Adrenal gland (tissue), 5 donors: ENCODE results near the gene NAA10.

Source experiments
- POLR2A ChIP-seq, 2 donors: fragments of 450-650 bp; IDR thresholded peaks; one replicate each; pipeline ENCODE4 v1.6.1; 2017; ENCODE audit warnings: antibody characterized with exemption in 2 of 2, mild to moderate bottlenecking in 2 of 2, moderate library complexity in 1 of 2
- TF ChIP-seq, protein P1 (sequence below), 6 experiments: fragments of 450-650 bp in 4 of 6; fragments of 200-600 bp in 2 of 6; sonication (generic) in 1 of 6; IDR thresholded peaks; 1 replicate in 5 of 6; 2 replicates in 1 of 6; pipeline versions ENCODE4 v1.5.1 to v1.8.0; 2016 to 2021; ENCODE audit warnings: antibody characterized with exemption in 6 of 6, mild to moderate bottlenecking in 2 of 6, moderate library complexity in 1 of 6
- donor health status: DM: no; HTN: no; CAD: no.

DNA sequence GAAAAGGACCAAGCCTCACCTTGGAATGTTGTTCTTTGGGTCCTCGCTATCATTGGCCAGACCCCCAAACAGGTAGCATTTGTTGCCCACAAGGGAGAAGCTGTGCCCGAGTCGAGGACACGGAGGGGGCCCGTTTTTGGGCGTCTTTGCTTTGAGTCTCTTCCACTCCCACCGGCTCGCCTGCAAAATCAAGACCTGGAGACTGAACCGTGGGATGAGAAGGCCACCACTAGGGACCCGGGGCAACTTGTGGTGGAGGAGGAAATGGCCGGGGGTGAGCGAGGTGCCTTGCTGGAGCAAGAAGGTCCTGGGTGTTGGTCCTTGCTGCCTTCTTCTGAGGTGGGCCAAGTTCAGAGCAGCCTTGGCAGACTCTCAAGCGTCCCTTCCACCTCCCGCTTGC lies 29.3 kb upstream of the NAA10 start:
- TF ChIP-seq, protein P1, sequence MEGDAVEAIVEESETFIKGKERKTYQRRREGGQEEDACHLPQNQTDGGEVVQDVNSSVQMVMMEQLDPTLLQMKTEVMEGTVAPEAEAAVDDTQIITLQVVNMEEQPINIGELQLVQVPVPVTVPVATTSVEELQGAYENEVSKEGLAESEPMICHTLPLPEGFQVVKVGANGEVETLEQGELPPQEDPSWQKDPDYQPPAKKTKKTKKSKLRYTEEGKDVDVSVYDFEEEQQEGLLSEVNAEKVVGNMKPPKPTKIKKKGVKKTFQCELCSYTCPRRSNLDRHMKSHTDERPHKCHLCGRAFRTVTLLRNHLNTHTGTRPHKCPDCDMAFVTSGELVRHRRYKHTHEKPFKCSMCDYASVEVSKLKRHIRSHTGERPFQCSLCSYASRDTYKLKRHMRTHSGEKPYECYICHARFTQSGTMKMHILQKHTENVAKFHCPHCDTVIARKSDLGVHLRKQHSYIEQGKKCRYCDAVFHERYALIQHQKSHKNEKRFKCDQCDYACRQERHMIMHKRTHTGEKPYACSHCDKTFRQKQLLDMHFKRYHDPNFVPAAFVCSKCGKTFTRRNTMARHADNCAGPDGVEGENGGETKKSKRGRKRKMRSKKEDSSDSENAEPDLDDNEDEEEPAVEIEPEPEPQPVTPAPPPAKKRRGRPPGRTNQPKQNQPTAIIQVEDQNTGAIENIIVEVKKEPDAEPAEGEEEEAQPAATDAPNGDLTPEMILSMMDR (IDR thresholded peaks at IDR 0.05): no peak
- no peak for TF ChIP-seq POLR2A (IDR thresholded peaks at IDR 0.05)
